Fibroblast of peridontal ligament (primary cell): ENCODE data around the gene FAM181B.

Experiments used
- DNase-seq: peaks from one replicate; pipeline ENCODE4 v3.0.0-alpha.2; 2010; ENCODE audit errors: extremely low read depth

The FAM181B gene, protein sequence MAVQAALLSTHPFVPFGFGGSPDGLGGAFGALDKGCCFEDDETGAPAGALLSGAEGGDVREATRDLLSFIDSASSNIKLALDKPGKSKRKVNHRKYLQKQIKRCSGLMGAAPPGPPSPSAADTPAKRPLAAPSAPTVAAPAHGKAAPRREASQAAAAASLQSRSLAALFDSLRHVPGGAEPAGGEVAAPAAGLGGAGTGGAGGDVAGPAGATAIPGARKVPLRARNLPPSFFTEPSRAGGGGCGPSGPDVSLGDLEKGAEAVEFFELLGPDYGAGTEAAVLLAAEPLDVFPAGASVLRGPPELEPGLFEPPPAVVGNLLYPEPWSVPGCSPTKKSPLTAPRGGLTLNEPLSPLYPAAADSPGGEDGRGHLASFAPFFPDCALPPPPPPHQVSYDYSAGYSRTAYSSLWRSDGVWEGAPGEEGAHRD

DNA sequence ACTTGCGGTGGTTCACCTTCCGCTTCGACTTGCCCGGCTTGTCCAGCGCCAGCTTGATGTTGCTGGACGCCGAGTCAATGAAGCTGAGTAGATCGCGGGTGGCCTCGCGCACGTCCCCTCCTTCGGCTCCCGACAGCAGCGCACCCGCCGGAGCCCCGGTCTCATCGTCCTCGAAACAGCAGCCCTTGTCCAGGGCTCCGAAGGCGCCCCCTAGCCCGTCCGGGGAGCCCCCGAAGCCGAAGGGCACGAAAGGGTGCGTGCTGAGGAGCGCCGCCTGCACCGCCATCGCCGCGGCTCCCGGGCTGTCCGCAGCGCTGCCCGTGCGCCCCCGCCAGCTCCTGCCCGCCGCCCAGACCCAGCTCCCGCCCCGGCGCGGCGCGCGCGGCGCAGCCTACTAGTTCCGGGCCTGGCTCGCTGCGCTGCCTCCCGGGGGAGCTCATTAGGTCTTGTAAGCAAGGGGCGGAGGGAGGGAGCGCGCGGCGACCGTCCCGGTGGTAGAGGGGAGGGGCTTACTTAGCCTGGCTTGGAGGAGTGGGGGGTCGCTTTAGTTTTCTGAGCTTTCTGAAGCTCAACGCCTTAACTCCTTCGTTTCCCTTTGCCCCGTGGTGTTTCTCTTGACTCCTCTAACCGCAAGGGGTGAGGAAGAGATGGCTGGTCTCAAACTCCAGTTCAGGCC lies at the start of gene FAM181B:
FAM181B (minus strand) TSS at position 421 of the 676 bp plus-strand sequence; CDS start at position 286, 135 bp downstream.
- no peak for DNase-seq

DNA sequence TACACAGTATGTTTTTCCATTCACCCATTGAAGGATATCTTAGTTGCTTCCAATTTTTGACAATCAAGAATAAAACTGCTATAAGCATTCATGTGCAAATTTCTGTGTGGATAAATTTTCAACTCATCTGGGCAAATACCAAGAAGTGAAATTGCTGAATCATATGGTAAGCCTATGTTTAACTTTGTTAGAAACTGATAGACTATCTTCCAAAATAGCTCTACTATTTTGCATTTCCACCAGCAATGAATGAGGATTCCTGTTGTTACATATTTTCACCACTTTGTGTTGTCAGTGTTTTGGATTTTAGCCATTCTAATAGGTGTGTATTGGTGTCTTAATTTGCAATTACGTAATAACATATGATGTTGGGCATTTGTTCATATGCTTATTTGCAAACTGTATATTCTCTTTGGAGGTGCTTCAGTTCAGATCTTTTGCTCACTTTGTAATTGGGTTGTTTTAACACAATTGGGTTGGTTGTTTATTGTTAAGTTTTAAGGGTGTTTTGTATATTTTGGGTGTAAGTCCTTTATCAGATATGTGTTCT lies 49.2 kb upstream of the FAM181B start:
- no peak for DNase-seq

DNA sequence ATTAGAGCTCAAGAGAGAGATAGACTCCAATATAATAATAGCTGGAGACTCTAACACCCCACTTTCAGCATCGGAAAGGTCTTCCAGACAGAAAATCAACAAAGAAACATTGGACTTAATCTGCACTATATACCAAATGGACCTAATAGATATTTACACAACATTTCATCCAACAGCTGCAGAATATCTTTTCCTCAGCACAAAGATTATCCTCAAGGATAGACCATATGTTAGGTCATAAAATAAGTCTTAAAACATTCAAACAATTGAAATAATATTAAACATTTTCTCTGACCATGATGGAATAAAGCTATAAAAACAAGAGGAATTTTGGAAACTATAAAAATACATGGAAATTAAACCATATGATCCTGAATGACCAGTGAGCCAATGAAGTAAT lies 45.1 kb upstream of the FAM181B start:
- no peak for DNase-seq

DNA sequence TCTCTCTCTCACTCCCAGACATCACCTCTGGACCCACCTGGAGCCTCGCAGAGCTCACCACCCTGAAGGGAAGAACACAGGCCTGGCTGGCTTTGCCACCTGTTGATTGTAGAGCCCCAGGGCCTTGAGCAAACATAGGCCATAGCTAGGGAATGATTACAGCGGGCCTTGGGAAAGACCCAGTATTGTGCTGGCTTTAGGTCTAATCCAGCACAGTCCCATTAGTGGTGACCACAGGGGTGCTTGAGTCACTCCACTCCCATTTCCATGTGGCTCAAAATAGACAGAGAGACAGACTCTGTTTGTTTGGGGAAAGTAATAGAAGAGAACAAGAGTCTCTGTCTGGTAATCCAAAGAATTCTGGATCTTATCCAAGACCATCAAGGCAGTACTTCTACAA lies 42.7 kb upstream of the FAM181B start:
- DNase-seq = no peak

DNA sequence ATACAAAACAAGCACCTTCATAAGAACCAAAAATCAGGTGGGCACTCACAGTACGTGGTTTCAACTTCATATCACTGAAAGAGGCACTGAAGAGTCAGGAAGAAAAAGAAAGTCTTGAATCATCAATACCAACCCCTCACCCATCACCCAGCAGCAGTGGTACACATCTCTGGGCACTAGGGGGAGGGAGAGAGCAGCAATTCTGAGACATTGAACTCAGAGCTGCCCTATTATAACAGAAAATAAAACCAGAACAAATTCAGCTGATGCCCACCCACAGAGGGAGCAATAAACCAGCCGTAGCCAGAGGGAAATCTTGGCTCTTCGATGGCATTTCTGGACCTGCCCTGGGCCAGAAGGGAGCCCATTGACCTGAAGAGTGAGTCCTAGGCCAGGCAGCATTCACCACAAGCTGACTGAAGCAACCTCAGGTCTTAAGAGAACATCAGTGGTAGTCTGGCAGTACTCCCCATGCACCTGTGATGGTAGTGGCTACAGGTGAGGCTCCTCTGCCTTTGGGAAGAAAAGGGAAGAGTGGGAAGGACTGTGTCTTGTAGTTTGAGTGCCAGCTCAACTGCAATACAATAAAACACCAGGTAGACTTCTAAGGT lies 42.2 kb upstream of the FAM181B start:
- peak; percentile 54 for DNase-seq

DNA sequence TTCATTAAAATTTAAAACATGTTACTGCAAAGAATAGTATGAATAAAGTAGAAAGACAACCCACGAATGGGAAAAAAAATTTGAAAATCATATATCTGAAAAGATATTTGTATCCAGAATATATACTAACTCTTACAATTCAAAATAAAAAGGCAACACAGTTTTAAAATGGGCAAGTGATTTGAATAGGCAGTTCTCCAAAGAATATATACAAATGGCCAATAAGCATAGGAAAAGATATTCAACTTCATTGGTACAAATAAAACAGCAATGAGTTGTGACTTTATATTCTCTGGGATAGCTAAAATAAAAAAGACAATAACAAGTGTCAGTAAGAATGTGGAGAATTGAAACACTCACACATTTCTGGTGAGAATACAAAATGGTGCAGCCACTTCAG lies 41.6 kb upstream of the FAM181B start:
- DNase-seq = no peak

DNA sequence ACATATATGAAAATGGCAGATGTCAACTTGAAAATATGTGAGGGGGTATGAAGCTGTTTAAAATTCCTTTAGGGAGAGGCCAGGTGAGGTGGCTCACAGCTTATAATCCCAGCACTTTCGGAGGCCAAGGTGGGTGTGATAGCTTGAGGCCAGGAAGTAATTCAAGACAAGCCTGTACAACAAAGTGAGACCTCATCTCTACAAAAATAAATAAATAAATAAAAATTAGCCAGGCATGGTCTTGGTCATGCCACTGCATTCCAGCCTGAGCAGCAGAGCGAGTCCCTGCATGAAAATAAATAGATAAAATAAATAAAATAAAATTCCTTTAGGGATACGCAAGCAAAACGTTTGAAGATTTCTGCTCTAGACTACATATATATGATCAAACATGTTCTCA lies 38.1 kb upstream of the FAM181B start:
- DNase-seq = no peak

DNA sequence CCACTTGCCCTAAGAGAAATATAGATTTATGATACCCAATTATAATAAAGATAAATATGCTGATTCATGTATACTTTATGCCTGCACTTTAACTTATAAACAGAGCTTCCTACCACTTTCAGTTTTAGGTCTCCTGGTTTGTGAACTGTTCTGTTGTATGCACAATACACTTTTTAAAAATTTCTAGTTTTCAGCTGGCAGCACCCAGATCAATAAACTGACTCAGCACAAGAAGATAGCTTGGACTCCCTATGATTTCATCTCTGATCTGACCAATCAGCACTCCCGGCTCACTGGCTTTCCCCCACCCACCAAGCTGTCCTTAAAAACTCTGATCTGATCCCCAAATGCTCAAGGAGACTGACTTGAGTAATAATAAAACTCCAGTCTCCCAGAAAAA lies 33.5 kb upstream of the FAM181B start:
- DNase-seq = peak; percentile 6

DNA sequence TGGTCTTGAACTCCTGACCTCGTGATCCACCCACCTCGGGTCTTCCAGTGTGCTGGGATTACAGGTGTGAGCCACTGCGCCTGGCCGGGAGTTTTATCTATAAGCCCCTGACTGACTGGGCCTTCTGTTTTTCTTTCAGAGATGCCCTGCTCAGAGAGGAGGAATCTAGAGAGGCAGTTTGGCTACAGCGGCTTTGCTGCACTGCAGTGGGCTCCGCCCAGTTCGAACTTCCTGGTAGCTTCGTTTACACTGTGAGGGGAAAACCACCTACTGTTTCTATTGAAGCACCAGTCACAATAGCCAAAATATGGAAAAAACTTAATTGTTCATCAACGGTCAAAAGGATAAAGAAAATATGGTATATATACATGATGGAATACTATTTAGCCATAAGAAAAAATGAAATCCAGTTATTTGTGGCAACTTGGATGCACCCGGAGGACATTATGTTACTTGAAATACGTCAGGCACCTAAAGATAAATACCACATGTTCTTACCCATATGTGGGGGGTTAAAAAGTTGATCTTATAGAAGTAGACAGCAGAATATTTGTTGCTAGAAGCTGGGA lies 31.9 kb upstream of the FAM181B start:
- no peak for DNase-seq

DNA sequence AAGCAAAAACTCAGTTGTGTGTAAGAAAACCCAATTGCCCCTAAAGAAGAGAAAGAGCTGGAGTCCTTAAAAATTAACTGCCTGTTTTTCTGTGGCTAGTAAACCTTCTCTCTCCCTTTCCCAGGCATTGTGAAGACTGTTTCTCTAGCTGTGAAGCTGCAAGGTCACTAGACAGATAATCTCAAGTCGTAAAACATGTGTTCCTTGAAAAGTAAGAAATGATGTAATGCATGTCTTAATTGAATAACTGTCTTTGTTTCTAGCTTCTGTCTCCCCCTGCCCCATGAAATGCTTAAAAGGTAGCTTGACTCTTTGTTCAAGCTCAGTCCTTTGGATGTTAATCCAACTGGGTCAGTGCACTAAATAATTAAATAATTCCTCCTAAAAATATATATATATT lies 29.5 kb upstream of the FAM181B start:
- no peak for DNase-seq

DNA sequence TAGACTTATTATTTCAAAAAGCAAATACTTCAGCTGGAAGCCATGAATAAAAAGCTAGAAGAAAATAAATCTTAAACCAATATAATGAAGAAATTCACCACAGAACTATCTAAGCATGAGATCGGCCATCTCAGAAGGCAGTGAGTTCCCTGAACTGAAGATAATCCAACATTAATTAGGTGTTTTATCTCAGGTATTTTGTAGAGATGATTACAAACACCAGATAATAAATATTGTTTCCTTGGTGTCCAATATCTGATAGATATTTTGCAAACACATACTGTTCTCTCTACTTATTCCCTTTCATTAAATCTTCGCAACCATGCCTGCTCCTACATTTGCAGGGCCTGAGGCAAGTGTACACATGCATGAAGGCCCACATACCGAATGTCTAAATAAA lies 26.0 kb upstream of the FAM181B start:
- DNase-seq = no peak

DNA sequence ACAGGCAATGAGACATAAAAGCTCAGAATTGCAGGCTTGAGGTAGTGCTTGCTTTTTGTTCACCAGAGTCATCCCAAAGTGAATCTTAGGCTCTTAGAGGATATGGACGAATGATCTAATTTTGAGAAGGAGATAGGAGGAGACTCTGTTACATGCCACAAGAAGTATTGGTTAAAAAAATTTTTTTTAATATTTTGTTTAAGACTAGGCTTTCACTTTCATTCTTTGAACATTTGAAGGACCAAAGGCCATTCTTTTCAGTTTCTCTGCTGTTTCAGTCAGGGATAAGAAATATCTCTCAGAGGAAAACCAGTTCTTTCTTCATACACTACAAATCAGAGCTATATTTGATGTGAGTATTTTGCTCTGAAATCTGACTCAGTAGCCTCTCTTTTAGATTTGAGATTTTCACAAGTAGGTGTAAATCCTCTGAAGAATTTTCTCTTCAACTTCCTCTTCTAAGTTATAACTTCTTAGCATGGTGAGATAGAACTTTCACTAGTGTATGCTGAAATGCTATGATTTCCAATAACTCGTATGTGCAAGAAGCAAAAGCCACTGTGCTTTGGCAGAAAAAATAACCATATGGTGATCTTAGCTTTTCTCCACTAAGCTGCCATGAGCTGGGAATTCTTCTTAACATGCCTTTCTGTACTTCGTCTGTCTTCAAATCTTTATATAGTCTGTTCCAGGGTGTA lies 24.1 kb upstream of the FAM181B start:
- DNase-seq = no peak

DNA sequence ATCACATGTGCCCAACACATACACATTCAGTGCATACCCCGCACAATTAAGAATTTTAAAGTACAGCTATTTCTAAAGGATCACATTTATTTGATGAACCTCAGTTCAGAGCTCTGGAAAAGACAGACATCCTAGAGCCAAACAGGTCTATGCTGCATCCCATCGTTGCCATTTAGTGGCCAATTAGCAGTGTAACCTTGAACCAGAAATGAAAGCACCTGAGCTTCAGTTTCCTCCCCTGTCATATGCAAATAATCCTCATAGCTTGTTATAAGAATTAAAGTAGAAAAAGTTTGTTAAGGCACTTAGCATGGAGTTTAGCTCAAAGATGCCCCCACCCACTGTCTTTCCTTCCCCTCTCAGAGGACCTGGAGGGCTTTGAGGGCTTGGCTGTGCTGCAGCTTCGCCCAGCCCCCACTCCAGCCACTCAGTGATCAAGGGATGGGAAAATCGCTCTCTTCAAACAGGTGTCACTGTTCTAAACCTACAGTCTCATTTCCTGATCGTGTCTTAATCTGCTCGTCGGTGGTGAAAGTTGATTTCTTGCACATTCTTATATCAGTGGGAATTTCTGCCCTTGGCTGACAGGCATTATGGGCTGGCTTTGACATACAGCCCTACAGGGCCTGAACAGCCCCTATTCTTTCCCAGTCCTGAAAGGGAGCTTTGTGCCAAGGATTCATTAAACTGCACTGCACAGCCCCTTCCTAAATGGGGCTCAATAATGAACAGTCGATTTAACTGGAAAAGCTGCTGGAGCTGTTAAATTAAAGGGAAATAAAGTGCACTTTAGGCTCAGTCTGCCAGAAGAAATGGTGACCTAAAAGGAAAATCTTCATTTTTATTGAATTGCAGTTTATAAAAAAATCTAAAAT lies 23.3 kb upstream of the FAM181B start:
- DNase-seq = no peak

DNA sequence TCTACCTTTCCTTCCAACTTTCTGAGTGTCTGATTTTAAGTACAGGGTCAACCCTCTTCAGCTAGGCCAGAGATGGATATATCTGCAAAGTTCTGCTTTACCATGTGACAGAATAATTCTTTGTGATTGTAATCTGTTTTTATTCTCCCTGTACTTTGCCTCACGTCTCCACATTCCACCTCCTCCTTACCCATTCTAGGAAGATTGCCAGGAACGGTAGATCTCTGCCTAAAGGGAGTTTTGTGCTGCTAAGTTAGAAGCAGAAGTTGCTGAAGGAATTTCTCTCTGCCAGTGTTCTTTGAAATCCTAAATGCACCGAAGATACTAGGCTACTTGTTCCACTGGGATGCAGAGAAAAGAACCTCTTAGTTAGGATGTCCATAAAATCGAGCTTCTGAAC lies 20.7 kb upstream of the FAM181B start:
- no peak for DNase-seq

DNA sequence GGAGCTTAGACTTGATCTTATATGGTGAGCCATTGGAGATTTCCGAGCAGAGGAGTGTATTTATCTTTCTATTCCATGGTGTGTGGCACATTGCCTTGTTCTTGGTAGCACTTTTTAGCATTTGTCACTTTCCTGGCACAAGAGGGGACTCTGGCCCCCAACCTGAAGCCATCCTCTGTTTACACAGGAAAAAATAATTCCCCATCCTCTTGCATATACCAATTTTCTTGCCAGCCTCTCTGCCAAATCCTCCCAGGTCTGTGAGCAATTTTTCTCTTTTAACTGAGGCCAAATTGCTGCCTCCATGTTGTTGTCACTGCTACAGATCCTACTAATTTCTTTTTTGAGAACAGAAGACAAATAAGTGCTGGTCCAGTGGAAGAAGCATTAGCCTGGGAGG lies 20.3 kb upstream of the FAM181B start:
- no peak for DNase-seq

DNA sequence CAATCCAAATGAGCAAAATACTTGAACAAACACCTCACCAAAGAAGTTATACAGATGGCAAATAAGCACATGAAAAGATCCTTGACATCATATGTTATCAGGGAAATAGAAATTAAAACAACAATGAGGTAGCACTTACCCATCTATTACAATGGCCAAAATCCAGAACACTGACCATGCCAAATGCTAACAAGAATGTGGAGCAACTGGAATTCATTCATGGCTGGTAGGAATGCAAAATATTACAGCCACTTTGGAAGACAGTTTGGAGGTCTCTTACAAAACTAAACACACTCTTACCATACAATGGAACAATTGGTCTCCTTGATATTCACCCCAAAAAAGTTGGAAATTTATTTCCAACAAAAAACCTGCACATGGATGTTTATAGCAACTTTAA lies 19.1 kb upstream of the FAM181B start:
- DNase-seq = no peak

DNA sequence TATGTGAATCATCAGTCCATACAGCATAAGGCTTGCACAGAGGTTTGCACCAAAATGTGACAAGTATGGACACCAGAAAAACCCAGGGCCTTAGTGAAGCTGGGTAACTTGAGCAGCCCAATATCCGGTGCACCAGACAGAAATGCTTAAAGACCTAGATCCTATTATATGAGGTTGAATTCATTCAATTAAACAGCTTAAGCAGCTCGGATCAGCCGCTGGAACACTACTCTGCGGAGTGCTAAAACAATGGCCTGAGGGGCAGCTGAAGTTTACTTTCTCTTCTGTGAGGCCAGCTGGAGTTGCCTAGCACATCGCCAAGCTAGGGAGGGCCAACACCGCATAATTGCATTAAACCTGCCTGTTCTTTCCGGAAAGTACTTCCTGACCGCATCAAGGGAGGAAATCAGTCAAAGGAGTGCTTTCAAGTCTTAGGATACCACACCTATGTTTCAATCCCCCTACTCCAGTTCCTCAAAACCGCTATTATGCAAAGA lies 17.0 kb upstream of the FAM181B start:
- no peak for DNase-seq

DNA sequence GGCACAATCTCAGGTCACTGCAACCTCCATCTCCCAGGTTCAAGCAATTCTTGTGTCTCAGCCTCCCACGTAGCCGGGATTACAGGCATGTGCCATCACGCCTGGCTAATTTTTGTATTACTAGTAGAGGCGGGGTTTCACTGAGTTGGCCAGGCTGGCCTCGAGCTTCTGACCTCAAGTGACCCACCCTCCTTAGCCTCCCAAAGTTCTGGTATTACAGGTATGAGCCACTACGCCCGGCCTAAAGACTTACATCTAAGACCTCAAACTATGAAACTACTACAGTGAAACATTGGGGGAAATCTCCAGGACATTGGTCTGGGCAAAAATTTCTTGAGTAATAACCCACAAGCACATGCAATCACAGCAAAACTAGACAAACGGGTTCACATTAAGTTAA lies 13.8 kb upstream of the FAM181B start:
- no peak for DNase-seq

DNA sequence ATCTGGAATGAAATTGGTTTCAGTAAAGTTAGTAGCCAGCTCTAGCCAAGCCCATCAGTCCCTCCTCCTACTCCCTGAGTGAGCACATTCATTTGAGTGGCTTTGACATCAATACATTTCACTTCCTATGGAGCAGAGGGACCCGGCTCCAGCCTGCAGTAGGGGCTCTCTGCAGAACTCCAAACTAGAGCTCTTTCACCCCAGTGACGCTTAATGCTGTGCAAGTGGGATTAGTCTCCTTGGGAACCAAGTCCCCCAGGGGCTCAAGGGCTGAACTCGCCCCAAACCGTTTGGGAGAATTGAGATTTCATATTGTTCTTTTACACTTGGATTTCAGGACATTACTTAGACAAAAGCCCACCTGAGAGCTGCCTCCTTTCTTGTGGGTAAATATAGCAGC lies 4.4 kb upstream of the FAM181B start:
- DNase-seq = no peak

DNA sequence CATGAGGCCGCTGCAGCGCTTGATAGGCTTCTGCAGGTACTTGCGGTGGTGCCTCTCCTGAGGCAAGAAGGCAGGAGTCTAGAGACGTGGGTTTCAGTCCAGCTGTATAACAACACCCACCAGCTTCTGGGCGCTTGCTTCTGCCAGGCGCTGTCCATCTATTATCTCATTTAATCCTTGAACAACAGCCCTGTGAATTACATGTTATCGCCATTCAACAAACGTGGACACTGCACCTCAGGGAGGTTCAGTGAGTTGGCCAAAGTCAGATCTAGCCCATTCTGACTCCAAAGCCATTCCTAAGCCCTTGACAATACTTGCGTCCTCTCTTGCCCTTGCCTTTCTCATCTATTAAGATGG lies 436 bp upstream of the FAM181B start:
- no peak for DNase-seq
